Suppressor macrophage treated with lipopolysaccharide for 1 hour (primary cell): ENCODE measurements around the gene ARFGAP2.

Experiments
- DNase-seq, 3 donors: peaks; one replicate each; pipeline ENCODE4 v3.0.0-alpha.2; 2020 to 2022

The ARFGAP2 gene

DNA sequence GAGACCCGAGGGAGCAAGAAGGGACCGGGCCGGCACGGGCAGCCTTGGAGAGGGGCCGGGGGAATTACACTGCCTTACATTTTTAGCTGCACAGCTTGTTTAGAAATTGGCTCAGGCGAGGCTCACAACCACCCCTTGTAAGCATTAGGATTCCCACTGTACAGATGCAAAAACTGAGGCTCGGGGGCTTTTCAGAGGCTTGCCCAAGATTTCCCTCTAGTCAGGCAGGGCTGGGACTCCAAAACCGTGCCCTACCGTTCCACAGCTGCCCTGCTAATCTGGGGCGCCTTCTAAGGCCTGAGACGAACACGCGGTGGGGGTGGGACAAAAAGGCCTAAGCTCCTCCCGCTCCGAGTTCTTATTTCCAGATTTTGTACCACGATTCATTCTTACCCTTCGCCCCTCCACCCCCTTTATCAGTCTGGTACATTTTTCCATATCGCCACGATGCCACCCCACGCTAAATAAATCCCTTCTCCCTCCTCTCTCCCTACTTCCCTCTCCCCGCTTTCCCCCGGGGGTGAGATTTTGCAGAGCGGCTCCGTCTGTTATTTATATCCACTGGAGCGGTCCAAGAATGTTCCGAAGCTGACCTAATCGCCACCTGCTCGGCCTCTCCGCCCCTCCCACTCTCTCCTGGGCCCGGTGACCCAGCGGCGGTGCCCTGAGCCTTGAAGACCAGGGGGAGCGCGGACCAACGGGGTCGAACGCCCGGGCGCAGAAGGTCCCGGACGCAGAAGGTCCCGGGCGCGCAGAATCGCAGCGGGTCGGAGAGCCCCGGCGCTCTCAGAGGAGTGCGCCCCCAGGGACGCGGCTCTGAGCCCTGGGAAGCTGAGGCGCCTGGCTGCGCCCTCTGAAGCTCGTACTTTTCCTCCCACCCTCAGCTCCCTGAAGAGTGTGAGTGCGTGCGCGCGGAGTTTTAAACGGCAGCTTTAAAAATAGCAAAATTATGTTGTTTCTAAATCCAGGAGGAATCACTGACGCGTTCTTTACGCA lies 10.3 kb upstream of the ARFGAP2 start:
- DNase-seq, result peak in 2 of 3 donors; percentile 35 to 52

DNA sequence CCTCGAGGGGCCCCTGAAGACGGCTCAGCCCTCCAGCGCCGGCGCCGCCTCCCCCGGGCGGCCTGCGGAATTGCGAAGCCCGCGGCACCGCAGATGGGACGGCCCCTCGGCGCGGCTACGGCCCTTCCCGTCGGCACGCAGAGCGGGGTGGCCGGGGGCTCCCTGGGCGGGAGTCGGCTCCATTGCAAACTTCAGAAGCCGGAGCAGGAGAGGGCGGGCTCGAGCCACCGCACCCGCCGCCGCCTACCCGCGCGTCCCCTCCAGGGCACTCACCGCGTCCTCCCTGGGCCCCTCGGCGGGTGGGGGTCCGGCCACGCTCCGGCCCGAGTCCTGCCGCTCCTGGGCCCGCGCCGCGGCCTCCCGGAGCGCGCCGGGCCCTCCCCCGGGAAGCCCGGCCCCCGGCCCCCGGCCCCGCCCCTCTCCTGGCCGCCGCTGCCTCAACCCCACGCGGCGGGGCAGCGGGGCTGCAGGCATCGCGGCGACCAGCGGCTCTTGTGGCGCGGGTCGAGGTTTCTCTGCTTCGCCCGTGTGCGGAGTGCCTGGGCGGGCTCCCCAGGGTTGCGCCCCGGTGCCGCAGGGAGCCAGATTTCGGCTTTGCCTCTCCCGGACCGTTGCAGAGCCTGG lies 9.5 kb upstream of the ARFGAP2 start, which contains the start of gene PACSIN3:
Gene PACSIN3, minus strand, starts transcription at position 359 of the 624 bp plus-strand sequence. CDS start 3,707 bp downstream, outside the sequence.
- DNase-seq, result peak; percentile 33 to 82 (median 67)

DNA sequence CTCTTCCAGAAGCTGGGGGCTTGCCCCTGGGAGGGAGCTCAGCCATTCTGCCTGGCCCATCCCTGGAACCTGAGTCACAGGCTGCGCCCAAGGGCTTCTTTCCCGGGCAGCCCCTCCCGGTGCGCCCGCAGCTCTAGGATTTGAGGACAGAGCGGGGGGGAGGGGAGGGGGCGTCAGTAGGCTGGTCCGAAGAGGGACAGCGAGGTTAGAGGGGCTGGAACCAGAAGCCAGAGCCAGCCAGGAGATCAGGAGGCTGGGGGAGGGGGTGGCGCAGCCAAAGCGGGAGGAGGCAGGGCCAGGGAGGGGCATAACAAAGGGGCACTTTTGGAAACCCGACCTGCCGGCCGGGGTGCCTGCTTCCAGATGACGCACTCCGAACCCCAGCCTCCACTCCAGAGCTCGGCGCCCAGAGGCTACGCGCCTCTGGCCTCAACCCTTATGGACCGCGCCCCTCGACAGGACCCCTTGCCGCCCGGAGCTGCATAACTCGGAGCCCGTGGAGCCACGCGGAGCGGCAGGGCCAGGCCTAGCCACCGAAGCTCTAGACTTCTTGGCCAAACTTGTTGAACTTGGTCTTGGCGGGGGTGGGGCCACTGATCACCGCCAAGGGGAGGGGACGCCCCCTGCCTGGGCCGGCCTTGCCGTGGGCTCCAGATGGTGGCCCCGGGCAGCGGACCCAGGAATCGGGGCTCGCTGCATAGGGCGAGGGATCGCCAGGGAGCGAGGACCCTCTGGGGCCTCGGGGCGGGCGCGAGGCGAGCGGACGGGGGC lies 8.8 kb upstream of the ARFGAP2 start:
- no peak for DNase-seq

DNA sequence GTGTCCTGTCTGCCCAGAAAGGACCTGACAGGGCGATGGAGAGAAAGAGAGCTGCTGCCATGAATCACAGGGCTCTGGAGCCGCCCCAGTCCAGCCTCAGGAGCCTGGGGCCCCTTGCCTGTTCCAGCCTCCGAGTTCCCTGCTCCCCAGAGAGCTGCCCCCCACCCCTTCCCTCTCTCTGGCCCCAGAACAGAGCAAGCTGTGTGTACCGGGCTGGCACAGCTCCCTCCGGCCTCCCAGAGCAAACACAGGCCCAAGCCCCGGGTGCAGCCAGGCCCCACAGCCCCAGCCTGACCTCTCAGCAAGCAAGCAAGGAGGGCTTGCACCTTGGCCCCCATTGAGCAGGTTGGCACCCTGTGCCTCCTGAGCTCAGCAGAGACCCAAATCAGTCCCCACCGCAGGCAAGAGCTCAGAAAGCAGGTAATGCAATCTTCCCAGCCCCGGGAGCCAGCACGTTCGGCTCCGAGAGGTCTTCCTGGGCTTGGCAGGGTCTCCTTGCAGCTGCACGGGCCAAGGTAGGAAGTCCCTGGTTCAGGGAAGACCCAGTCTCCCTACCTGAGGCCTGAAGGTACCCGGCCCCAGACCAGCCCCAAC lies 8.1 kb upstream of the ARFGAP2 start:
- no peak for DNase-seq

GRCh38 chr11:47183969-47184368 lies 7.3 kb upstream of the ARFGAP2 start:
- no peak for DNase-seq

- no peak for DNase-seq
Measured at GRCh38 chr11:47183031-47183856, 6.6 kb upstream of the ARFGAP2 start.

GRCh38 chr11:47182380-47182779 lies 5.7 kb upstream of the ARFGAP2 start:
- no peak for DNase-seq

DNA sequence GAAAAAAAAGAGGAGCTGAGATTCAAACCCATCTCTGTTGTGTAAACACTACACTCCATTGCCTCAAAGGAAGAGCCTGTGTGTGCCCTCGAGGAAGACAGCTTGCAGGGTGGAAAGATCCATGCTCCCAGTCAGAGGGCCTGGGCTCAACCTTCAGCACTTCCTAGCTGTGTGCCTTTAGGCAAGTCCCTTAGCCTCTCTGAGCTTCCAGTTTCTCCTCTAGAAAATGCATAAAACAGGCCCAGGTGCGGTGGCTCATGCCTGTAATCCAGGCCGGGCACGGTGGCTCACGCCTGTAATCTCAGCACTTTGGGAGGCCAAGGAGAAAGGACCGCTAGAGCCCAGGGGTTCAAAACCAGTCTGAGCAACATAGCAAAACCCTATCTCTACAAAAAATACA lies 4.6 kb upstream of the ARFGAP2 start:
- DNase-seq, result no peak

DNA sequence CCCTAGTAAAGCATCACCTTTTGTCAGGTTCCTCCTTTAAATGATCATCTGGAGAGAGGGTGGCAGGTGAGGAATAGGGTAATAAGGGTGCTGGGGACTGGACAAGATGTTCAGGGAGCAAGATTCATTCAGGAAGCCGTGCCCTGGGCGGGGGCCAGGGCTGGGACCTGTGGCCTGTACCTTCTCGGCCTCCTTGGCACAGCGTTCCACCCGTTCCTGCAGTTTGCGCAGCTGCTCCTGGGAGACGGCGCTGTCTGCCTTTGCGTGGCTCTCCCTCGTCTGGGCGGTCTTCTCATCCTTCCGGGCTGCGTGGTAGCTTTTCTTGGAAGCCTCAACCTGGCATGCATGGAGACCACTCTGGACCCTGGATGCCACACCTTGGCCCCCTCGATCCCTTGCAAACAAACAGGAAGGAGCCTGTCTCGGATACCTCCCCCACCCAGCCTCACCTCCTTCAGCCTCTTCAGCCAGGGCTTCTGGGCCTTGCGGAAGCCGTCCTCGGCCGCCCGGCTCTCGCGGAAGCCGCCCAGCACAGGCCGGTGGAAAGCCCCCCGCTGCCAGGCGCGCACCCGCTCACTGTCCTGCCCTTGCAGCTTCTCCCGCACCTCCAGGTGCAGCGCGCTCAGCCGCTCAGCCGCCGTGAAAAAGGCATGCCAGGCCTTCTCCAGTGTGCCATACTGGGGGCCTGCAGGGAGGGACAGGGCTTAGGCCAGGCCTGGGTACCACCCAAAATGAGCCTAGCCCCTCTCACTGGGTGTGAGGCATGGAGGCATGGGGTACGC lies 3.5 kb upstream of the ARFGAP2 start:
- no peak for DNase-seq

DNA sequence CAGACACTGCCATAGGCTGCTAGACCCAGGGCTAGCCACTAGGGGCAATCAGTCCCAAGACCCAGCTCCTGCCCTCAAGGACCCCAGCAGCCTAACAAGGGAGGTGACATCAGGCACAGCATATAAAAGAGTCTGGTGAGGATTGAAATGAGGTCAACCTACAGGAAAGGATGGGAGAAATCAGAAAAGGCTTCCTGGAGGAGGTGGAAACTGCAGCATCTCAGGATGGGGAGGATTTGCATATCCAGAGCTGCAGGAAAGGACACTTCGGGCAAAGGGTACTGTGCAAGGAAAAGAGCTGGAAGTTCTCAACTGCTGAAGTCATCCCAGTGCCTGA lies 2.9 kb upstream of the ARFGAP2 start:
- DNase-seq, result peak; percentile 59 to 72 (median 65)

DNA sequence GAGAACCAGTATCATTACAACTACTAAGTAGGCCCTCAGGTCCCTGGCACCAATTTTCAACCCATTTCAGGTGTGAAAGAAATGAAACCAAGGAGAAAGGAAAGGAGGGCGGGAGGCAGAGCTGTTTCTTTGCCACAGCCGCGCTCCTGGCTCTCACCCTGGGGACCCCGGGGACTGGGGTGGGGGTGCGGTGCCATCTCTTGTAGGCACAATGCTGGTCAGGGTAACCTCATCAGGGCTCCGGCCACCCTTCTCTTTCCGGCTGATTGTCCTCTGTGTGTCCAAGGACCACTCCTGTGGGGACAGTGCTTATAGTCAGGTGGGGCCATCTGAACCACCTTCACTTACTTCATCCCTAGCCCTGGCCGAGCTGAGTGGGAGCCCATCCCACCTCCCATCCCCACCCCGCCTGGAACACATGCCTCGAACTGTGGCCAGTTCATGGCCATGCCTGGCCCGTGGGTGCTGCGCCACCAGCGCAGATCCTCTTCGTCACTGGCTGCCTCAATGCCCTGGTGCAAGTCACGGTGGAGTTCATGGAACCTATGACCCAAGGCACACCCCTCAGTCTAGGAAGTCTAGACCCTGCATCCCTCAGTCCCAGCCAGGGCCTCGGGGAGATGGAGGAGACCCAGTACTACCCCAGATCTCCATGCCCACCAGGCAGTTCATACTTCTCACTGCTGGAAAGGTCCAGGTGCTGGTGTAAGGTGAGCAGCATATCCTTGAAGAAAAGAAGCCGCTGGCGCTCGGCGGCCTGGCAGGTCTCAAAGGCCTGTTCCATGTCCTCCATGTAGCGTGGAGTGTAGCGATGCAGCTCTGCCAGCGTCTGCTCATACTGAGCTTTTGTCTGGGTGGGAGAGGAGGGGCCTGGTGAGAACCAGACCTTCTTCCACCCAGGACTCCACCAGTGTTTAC lies 2.3 kb upstream of the ARFGAP2 start:
- DNase-seq, result no peak

DNA sequence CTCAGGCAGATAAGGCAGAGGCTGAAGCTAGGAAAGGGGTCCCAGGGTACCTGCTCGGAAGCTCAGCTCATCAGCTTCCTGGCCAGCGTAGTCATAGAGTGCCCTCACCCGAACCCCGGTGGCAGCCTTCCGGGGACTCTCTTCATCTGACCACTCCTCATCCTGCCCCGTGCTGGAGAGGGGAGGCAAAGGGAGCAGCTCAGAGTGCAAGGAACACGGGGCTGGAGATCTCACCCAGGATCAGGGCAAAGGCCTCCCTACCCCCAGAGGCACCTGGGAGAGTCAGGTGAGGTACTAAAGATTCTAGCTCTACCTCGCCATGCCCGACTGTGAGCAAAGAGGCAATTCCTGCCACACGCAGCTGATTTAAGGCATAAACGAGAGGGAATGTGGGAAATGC lies 1.6 kb upstream of the ARFGAP2 start:
- no peak for DNase-seq

DNA sequence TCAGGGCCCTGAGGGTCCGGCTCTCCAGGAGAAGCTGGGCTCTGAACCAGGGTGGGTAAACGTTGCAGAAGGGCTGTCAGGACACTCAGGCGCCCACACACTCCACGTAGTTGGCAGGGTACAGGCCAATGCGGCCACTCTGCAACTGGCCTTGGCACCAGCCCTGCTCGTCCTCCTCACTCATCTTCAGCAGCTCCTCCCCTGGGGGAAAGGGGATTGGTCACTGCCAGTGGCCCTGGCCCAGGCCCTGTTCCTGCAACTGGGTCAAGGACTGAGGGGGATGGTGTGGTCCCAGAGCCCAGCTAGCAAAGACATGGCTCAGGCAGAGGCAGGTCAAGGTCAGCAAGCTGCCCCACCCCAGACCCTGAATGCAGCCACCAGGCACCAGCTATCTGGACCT lies 1.2 kb upstream of the ARFGAP2 start:
- no peak for DNase-seq

DNA sequence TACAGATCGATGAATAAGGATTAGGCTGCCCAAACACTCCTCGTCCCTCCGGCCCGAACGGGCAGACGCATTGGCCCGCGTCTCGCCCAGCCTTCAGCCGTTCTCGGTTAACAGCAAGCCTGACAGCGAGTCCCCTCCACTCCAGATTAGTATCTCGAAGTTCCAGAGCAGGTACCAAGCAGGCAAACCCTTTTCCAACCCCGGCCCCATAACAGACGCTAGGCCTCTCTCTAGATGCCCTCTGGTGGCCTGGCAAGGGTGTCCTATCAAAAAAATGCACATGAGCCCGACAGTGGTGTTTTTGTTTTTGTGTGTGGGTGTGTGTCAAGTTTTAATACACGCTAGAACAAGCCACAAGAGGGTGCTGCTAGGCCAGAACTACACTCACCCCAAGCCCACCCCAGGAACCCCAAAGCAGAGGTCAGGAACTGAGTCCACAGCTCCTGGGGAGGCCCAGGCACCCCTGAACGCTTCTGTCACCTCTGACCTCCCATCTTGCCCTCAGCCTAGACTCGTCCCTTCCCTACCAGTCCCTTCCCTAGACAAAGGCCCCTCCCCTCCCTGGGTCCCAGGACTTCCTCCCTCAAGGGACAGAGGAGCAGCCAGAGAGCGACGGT lies 658 bp upstream of the ARFGAP2 start:
- peak; percentile 90 to 92 (median 91) for DNase-seq

DNA sequence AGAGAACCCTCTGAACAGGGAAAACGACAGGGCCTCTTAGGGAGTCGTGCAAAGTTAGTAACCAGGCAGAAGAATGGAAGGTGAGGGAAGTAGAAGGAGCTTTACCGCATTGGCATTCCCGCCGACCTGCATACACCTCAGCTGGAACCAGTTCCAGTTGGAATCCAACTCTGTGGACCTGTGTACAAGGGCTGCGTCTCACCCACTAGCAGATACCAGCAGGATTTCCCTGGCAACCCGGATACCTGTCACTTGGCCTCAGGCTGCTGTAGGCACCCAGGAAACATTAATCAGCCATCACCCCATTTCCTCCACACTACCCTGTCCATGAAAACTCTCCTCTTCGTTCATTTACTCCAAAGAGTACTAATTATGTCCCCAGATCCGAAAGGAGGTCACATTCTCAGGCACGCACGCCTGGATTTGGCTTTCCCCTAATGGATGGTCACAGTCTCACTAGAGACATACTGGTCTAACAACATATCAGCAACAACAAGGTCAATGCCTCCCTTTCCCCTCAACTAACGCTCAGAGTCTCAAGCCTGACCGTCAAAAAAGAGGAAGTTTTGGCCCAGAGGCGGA lies 842 bp downstream of the ARFGAP2 start:
- DNase-seq, result peak; percentile 71 to 80 (median 76)

DNA sequence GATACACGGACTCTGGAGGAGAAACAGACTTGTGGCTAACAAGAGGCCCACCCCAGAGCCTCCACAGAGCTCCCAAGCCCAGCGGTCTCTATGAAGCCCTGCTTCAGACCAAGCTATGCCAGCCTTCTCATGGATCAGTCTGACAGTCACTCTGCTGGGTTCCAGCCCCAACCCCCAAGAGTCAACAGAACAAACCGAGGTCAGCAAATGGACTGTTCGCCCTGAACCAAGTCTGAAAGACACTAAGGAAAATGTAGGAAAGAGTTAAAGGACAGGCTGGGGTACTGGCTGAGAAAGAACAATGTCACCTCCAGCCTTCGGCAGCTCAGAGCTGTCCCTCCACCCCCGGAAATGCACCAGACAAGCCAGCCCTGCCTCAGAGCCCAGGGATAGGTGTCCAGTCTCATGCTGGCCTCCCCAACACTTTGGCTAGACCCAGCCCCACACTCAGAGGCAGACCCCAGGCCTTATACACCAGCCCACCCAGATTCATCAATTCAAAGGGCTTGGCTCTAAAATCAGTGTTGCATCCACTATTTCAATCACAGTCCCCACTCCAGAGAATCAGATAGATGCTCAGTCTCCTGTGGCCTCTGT lies 3.8 kb downstream of the ARFGAP2 start:
- DNase-seq, result no peak

GRCh38 chr11:47171856-47172255 lies 4.8 kb downstream of the ARFGAP2 start:
- no peak for DNase-seq

GRCh38 chr11:47171061-47171838 lies 5.4 kb downstream of the ARFGAP2 start:
- DNase-seq, result no peak
